OCI-LY1 (cell line): Measurements from ENCODE around the gene GUCA2A.

ENCODE experiments used
- H2AFZ ChIP-seq: fragments of 200-600 bp; sonication (generic), shearing (Covaris generic); 2 replicates; pipeline ENCODE4 v1.6.0; 2014; ENCODE audit warnings: antibody characterized with exemption, mild to moderate bottlenecking, low read length
- H3F3A ChIP-seq: fragments of 200-600 bp; sonication (generic), shearing (Covaris generic); 2 replicates; pipeline ENCODE4 v1.6.0; 2014; ENCODE audit warnings: mild to moderate bottlenecking, antibody characterized with exemption, low read length, moderate library complexity; ENCODE audit not compliant: insufficient read depth
- H3K27ac ChIP-seq: fragments of 200-600 bp; sonication (generic); 2 replicates; pipeline ENCODE4 v1.5.1; 2014; ENCODE audit warnings: low read length, mixed run types, mild to moderate bottlenecking, low read depth; ENCODE audit not compliant: poor library complexity, severe bottlenecking
- H3K27me3 ChIP-seq: fragments of 200-600 bp; sonication (generic); 2 replicates; pipeline ENCODE4 v1.6.0; 2014; ENCODE audit warnings: antibody characterized with exemption, mild to moderate bottlenecking, low read length, moderate library complexity; ENCODE audit not compliant: insufficient read depth
- H3K36me3 ChIP-seq: fragments of 200-600 bp; sonication (generic); 2 replicates; pipeline ENCODE4 v1.6.1; 2014; ENCODE audit warnings: mild to moderate bottlenecking, antibody characterized with exemption, low read length, moderate library complexity, mixed read lengths; ENCODE audit not compliant: insufficient read depth
- H3K4me1 ChIP-seq: fragments of 200-600 bp; sonication (generic); 2 replicates; pipeline ENCODE4 v1.5.1; 2014; ENCODE audit warnings: mild to moderate bottlenecking, low read length, moderate library complexity; ENCODE audit not compliant: insufficient read depth, severe bottlenecking
- H3K4me2 ChIP-seq: fragments of 200-600 bp; sonication (generic), shearing (Covaris generic); 2 replicates; pipeline ENCODE4 v1.6.1; 2014; ENCODE audit warnings: low read length
- H3K4me3 ChIP-seq: fragments of 200-600 bp; sonication (generic); 2 replicates; pipeline ENCODE4 v1.5.1; 2014; ENCODE audit warnings: low read length, low read depth, mild to moderate bottlenecking, mixed read lengths; ENCODE audit not compliant: poor library complexity, severe bottlenecking
- H3K79me2 ChIP-seq: fragments of 200-600 bp; shearing (Covaris generic); 2 replicates; pipeline ENCODE4 v1.6.1; 2016; ENCODE audit warnings: mixed run types, low read length, mixed read lengths; ENCODE audit not compliant: insufficient read depth
- H3K9ac ChIP-seq: fragments of 200-600 bp; sonication (generic), shearing (Covaris generic); 2 replicates; pipeline ENCODE4 v1.6.1; 2014; ENCODE audit warnings: mild to moderate bottlenecking, low read length, mixed read lengths
- H3K9me2 ChIP-seq: fragments of 200-600 bp; sonication (generic), shearing (Covaris generic); 2 replicates; pipeline ENCODE4 v1.6.1; 2014; ENCODE audit warnings: low read depth, mild to moderate bottlenecking, low read length, mixed read lengths
- H3K9me3 ChIP-seq: fragments of 200-600 bp; shearing (Covaris generic); 2 replicates; pipeline ENCODE4 v1.6.1; 2014; ENCODE audit warnings: low read length, mixed read lengths
- H4K20me1 ChIP-seq: fragments of 200-600 bp; sonication (generic), shearing (Covaris generic); 2 replicates; pipeline ENCODE4 v1.6.0; 2016; ENCODE audit warnings: mild to moderate bottlenecking, low read length; ENCODE audit not compliant: insufficient read depth
- CTCF ChIP-seq: fragments of 200-600 bp; sonication (generic), shearing (Covaris generic); IDR thresholded peaks from 2 replicates; pipeline ENCODE4 v1.5.1; 2017; ENCODE audit warnings: mild to moderate bottlenecking, antibody characterized with exemption, low read length, moderate library complexity, mixed read lengths
- EZH2 ChIP-seq: fragments of 200-600 bp; sonication (generic), shearing (Covaris generic); IDR thresholded peaks from 2 replicates; pipeline ENCODE4 v1.8.0; 2017; ENCODE audit warnings: borderline replicate concordance, mixed run types, mild to moderate bottlenecking, antibody characterized with exemption, low read length, moderate library complexity, mixed read lengths

Gene GUCA2A

DNA sequence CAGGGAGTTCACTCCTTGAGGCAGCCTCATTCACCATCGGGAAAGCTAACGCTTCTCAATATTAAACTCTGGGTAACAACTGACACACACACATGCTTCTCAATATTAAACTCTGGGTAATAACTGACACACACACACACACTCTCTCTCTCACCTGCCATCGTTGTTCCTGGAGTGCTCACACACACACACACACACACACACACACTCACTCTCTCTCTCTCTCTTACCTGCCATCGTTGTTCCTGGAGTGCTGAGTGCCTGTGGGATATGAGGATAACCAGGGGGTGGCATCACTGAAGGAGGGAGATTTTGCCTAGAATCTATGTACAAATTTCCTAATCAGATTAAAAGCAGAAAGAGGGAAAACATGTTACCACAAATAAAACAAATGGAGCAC lies 17.1 kb upstream of the GUCA2A start:
- Histone ChIP-seq H3K9ac (no peak overlapping the region), H2AFZ (no peak overlapping the region), H3K9me2 (no peaks in the 10 kb centered on the region), H3K36me3 (peaks cover 18% of the 10 kb centered on the region; the same call in 1 of the 2 replicates), H3K4me3 (no peak overlapping the region), H3K9me3 (no peaks in the 10 kb centered on the region), H3K27me3 (no peaks in the 10 kb centered on the region), H3K4me2 (no peak overlapping the region), H4K20me1 (no peaks in the 10 kb centered on the region), H3K27ac (no peak overlapping the region), H3K79me2 (no peaks in the 10 kb centered on the region), H3F3A (no peaks in the 10 kb centered on the region), H3K4me1 (peaks cover 32% of the 10 kb centered on the region)
- no peak for TF ChIP-seq EZH2

DNA sequence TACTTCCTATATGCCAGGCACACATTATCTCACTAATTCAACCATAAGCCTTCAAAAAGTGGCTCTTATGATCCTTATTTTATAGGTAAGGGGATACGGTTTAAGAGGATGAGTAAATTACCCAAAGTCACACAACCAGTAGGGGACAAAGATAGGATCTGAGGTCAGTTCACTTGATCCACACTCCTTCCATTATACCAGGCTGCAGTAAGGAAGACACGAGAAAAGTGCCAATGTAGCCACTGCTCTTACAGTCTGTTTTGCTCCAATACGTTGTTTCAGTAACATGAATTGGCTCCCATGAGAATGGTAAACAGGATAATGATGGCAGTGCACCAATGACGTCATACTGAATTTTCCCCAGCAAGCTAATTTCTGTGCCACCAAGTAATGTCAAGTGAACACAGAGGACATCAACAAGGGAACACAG lies 15.4 kb upstream of the GUCA2A start:
- Histone ChIP-seq H3K27ac (peak overlapping the region; percentile 84), H2AFZ (no peak overlapping the region), H3K4me2 (peak overlapping the region; percentile 45; the same call in 1 of the 2 replicates), H3K9me3 (no peaks in the 10 kb centered on the region), H3K36me3 (peaks cover 9% of the 10 kb centered on the region; the same call in 1 of the 2 replicates), H4K20me1 (no peaks in the 10 kb centered on the region), H3K27me3 (no peaks in the 10 kb centered on the region), H3K4me1 (peaks cover 32% of the 10 kb centered on the region), H3K79me2 (no peaks in the 10 kb centered on the region), H3K9ac (peak overlapping the region; percentile 24; the same call in 1 of the 2 replicates), H3K4me3 (no peak overlapping the region), H3K9me2 (no peaks in the 10 kb centered on the region), H3F3A (no peaks in the 10 kb centered on the region)
- TF ChIP-seq EZH2 (no peak), CTCF (no peak)

DNA sequence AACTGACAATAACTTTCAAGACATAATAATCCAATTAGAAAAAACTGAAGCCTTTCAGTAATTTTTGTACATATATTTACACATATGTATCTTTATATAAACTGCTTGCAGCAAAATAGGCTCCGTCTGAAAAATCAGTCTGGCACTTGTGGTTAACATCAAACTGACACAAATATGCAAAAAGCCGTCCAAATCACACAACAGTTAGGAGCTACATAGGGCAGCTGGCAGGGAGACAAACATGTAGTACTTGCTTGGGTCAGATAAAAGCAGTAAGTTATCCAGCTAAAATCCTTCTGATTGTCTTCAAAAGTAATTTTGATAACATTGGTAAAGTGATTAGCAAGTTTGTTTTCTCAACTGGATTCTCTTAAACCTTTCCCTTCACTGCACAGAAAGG lies 14.7 kb upstream of the GUCA2A start:
- Histone ChIP-seq H3K27me3 (no peaks in the 10 kb centered on the region), H3K4me1 (peaks cover 32% of the 10 kb centered on the region), H3K9ac (peak overlapping the region; percentile 24; the same call in 1 of the 2 replicates), H3K9me3 (no peaks in the 10 kb centered on the region), H3K79me2 (no peaks in the 10 kb centered on the region), H4K20me1 (no peaks in the 10 kb centered on the region), H3K36me3 (peaks cover 9% of the 10 kb centered on the region; the same call in 1 of the 2 replicates), H3K27ac (peak overlapping the region; percentile 84), H3K9me2 (no peaks in the 10 kb centered on the region), H3K4me2 (peak overlapping the region; percentile 45; the same call in 1 of the 2 replicates), H2AFZ (no peak overlapping the region), H3K4me3 (no peak overlapping the region), H3F3A (no peaks in the 10 kb centered on the region)
- TF ChIP-seq CTCF (no peak), EZH2 (no peak)

DNA sequence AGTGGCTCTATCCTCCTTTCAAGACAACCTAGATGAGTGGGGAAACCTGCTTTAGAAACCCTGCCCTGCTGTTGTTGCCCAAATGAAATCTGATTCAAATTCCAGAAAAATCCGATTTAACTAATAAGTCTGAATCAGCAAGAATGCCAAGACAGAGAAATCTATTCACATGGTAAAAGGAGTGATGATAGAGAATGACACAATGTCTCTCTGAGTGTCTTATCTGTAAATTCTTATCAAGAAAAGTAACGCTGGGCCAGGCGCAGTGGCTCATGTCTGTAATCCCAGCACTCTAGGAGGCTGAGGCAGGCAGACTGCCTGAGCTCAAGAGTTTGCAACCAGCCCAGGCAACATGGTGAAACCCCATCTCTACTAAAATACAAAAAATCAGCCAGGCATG lies 13.7 kb upstream of the GUCA2A start:
- no peaks in the 10 kb centered on the region for H3F3A ChIP-seq

More for the DNA sequence above, 13.7 kb upstream of the GUCA2A start:
- Histone ChIP-seq H3K27ac (peak overlapping the region; percentile 84), H3K4me3 (no peak overlapping the region), H3K9me2 (no peaks in the 10 kb centered on the region), H3K27me3 (no peaks in the 10 kb centered on the region), H2AFZ (no peak overlapping the region), H3K36me3 (peaks cover 9% of the 10 kb centered on the region; the same call in 1 of the 2 replicates), H4K20me1 (no peaks in the 10 kb centered on the region), H3K79me2 (no peaks in the 10 kb centered on the region), H3K4me1 (peaks cover 32% of the 10 kb centered on the region), H3K4me2 (no peak overlapping the region), H3K9me3 (no peaks in the 10 kb centered on the region), H3K9ac (no peak overlapping the region; the same call in 1 of the 2 replicates)
- TF ChIP-seq EZH2 (no peak), CTCF (no peak)
